NCI-H446 treated with DMSO at 0.1 percent for 48 hours (cell line): ENCODE data around the gene HCST.

Experiments
- DNase-seq: peaks from one replicate; lab custom pipeline; 2025; lab: John Stamatoyannopoulos, UW

HCST gene

DNA sequence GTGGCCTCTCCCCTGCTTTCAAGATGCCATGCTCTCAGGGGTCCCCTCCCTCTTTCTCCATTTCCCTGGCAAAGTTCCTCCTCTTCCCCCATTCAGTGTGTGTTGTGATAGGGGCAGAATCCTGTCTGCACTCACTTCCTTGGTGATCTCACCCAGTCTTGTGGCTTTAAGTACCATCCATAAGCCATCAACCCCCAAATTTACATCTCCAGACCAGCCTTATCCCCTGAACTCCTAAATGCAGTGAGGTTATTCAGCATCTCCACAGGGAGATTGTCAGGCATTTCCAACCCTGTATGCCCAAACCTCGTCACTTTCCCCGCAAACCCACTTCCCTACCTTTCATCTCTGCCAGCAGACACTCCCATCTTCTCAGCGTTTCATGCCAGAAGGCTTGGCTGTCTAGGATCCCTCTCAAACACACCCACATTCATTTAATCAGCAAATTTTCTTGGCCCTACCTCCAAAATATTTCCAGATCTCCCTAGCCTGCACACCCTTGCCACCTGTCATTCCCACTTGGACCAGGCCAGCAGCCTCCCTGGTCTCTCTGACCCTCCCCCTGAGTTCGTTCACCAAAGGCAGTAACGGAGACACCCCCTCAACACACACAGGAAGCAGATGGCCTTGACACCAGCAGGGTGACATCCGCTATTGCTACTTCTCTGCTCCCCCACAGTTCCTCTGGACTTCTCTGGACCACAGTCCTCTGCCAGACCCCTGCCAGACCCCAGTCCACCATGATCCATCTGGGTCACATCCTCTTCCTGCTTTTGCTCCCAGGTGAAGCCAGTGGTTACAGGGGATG, at the start of gene HCST:
Gene HCST (plus strand): TSS at position 676 of the 808 bp plus-strand sequence. CDS start 65 bp downstream, at position 741.
- no peak for DNase-seq

GRCh38 chr19:35853038-35853756, 49.1 kb upstream of the HCST start:
- no peak for DNase-seq

DNA sequence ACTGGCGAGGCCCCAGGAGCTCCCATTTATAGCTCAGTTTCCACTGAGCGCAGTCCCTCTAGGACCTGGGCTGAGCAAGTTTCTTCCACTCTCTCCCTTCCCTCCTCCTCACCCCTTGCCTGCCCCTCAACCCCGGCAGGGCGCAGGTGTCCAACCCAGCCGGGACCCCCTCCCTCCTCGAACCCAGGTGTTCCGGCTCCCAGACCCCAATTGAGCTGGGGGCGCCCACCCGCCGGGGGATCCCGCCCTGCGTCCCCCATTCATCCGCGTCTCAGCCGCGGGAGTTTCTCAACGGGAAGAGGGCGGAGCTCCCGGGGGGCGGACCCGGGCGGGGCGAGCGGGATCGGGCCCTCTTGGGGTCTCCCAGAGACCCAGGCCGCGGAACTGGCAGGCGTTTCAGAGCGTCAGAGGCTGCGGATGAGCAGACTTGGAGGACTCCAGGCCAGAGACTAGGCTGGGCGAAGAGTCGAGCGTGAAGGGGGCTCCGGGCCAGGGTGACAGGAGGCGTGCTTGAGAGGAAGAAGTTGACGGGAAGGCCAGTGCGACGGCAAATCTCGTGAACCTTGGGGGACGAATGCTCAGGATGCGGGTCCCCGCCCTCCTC, 45.7 kb upstream of the HCST start, which contains the start of gene KIRREL2:
Gene KIRREL2 (plus strand): TSS at position 366 of the 604 bp plus-strand sequence. CDS start 209 bp downstream, at position 575.
- DNase-seq = no peak

- DNase-seq = no peak
Measured at GRCh38 chr19:35858311-35858710, 44.0 kb upstream of the HCST start.

DNA sequence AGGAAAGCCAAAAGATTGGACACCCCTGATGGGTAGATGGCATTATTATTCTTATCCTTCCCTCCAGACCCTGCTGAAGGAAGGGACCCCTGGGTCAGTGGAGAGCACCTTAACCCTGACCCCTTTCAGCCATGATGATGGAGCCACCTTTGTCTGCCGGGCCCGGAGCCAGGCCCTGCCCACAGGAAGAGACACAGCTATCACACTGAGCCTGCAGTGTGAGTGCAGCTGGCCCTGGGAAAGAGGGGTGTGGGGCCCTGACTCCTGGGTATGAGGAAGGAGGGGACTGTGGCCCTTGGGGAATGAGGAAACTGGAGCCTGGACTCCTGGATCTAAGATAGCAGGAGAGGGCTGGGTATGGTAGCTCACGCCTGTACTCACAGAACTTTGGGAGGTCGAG, 42.9 kb upstream of the HCST start:
- no peak for DNase-seq

DNA sequence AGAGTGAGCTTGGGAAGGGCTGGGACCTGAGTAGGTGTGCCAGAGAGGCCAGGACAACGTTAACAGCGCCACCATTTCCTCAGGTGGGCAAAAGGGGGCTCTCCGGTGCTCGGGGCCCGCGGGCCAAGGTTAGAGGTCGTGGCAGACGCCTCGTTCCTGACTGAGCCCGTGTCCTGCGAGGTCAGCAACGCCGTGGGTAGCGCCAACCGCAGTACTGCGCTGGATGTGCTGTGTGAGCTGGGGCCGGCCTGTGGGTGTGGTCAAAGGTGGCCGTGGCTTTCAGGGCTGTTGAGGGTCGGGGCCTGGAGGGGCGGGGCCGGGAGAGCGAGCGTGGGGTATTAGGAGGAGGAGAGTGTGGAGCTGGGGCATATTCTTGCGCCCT, 41.9 kb upstream of the HCST start:
- DNase-seq = no peak

DNA sequence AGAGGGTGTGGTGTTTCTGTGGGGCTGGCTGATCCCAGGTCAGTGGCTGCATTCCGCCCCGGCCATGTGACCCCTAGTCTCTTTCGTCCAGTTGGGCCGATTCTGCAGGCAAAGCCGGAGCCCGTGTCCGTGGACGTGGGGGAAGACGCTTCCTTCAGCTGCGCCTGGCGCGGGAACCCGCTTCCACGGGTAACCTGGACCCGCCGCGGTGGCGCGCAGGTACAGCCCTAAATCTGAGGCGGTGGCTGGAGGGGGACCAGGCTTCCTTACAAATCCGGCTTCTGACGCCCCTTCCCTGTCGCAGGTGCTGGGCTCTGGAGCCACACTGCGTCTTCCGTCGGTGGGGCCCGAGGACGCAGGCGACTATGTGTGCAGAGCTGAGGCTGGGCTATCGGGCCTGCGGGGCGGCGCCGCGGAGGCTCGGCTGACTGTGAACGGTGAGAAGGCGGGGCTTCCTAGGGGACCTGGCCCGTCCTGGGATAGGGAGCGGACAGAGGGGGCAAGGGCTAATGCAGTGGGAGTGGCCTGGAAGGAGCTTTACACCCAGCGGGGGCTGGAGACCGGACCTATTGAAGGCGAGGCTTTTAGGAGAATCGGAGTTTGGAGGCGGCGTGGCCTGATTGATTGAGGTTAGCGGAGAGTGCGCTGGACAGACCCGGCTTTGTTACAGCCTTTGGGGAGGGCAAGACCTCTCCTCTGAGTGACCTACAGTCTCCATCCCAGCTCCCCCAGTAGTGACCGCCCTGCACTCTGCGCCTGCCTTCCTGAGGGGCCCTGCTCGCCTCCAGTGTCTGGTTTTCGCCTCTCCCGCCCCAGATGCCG, 41.3 kb upstream of the HCST start:
- no peak for DNase-seq

DNA sequence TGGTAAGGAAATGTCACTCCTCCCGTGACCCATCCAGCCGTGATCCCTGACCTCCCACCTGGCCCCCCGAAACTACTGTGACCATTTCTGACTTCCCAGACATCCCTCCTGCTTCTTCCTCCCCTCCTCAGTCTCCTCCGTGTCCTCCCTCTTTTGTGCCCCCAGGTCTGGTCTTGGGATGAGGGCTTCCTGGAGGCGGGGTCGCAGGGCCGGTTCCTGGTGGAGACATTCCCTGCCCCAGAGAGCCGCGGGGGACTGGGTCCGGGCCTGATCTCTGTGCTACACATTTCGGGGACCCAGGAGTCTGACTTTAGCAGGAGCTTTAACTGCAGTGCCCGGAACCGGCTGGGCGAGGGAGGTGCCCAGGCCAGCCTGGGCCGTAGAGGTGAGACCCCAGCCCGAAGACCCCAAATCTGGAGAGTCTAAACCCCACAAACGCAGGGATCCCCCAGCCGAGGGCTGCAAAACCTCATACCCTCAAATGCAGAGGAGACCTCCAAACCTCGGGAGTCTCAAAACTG, 40.6 kb upstream of the HCST start:
- no peak for DNase-seq

DNA sequence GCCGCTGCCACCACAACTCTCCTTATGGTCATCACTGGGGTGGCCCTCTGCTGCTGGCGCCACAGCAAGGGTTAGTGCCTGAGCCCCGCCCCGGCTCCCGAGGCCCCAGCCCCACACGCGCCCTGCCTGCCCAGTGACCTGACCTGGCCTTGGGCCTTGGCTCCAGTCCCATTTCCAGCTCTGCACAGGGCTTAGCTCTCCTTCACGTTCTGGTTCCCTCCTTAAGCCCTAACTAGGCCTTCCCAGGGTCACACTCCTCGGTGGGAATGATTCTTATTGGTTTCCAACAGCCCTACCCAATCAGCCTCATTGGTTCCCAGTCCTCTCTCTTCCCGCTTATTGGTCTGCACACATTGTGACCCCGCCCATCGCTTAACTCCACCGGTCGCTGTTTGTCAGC, 39.8 kb upstream of the HCST start:
- DNase-seq = no peak

DNA sequence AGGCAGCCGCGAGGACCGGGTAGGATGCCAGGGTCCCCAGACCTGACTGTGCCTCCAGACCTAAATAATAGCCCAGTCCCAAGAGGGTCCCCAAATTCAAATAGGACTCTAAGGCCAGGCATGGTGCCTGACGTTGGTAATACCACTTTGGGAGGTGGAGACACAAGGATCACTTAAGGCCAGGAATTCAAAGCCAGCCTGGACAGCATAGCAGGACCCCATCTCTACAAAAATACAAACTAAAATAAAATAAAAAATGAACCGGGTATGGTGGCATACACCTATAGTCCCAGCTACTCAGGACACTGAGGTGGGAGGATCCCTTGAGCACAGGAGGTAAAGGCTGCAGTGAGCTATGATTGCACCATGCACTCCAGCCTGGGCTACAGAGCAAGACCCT, 39.3 kb upstream of the HCST start:
- DNase-seq = no peak

- peak; percentile 32 for DNase-seq
Measured at GRCh38 chr19:35868172-35868822, 34.0 kb upstream of the HCST start, which contains the start of gene APLP1. Gene APLP1, plus strand, starts transcription at chr19:35868574. Its CDS starts 63 bp downstream, at chr19:35868637.

- no peak for DNase-seq
Measured at GRCh38 chr19:35868823-35869326, 33.5 kb upstream of the HCST start.

DNA sequence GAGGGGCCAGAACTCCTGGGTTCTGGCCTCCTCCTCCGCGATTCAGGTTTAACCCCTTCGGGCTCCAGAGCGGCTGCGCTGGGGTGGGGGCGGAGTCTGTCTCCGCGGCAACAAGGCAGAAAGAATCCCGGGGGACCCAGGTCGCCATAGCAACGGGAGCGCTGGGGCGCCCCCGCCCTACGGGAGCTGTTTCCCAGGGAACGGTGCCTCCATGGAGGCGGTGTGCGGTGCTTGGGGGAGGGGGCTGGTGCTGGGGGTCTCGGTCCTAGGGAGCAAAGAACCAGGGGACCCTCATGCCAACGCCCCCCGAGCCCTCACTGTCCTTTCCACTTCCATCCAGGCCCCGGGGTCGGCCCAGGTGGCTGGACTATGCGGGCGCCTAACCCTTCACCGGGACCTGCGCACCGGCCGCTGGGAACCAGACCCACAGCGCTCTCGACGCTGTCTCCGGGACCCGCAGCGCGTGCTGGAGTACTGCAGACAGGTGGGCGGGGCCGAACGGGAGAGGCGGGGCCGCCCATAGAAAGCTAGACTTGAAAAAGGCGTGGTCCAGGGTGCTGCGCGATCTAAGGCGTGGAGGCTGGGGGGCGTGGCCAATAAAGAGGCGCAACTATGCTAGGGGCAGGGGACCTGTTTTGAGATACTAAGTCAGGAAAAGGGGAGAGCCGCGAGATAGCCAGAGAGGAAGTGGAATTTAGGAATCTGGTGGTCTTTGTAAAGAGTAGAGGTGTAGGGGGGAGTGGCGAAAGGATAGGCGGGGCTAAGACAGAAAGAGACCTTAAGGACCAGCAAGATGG, 32.8 kb upstream of the HCST start:
- peak; percentile 70 for DNase-seq

- DNase-seq = peak; percentile 64
Measured at GRCh38 chr19:35870124-35870736, 32.1 kb upstream of the HCST start.

GRCh38 chr19:35870798-35871197, 31.5 kb upstream of the HCST start:
- no peak for DNase-seq

DNA sequence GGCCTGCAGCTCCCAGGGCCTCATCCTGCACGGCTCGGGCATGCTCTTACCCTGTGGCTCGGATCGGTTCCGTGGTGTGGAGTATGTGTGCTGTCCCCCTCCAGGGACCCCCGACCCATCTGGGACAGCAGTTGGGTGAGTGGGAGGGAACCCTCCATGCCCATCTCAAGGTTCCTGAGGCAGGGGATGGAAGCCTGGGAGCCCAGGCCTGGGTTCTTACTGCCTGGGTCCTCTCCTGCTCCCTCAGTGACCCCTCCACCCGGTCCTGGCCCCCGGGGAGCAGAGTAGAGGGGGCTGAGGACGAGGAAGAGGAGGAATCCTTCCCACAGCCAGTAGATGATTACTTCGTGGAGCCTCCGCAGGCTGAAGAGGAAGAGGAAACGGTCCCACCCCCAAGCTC, 30.7 kb upstream of the HCST start:
- DNase-seq = no peak

DNA sequence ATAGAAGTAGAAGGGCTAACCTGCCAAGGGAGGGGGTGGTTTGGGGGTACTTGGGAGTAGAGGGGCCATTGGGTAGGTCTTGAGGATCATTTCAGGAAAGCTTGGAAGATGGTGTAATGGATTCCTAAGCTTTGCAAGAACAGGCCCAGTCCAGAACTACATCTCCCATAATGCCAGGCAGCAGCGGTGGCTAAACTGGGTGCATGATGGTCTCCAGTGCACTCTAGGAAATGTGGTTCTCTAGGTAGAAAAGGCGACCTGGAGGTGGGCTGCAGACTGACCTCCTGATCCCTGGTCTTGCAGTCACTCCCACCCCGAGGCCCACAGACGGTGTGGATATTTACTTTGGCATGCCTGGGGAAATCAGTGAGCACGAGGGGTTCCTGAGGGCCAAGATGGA, 30.1 kb upstream of the HCST start:
- no peak for DNase-seq

DNA sequence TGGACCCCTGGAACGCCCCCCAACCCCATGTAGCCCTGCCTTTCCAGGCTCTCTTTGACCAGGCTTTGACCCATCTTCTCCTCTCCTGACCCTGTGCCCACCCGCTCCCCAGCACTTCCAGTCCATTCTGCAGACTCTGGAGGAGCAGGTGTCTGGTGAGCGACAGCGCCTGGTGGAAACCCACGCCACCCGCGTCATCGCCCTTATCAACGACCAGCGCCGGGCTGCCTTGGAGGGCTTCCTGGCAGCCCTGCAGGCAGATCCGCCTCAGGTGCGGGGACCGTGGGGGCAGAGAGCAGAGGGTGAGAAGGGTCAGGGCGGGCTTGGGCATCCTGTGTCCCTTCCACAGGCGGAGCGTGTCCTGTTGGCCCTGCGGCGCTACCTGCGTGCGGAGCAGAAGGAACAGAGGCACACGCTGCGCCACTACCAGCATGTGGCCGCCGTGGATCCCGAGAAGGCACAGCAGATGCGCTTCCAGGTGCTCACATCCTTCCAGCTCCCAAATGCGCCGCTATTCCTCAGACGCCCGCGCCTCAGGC, 27.9 kb upstream of the HCST start:
- DNase-seq = no peak

GRCh38 chr19:35879068-35879467, 23.3 kb upstream of the HCST start:
- DNase-seq = no peak
